Hepatic stellate cell (primary cell): ENCODE results near the gene YIF1B.
"Not testable (repeated sequence)": the region's sequence is repeated elsewhere in the genome, so short reads cannot be mapped to it uniquely, and the experiment has no call there.

ENCODE experiments used
- DNase-seq: peaks from one replicate; pipeline ENCODE4 v3.0.0; 2011; ENCODE audit warnings: low spot score

YIF1B gene

GRCh38 chr19:38315657-38316476 lies at the start of gene YIF1B:
TSS of gene YIF1B (minus strand) at chr19:38315947. CDS start at chr19:38315917, 30 bp downstream.
- DNase-seq, result peak; percentile 99

- DNase-seq, result not testable (repeated sequence)
Observed at GRCh38 chr19:38362946-38363688, 47.4 kb upstream of the YIF1B start.

GRCh38 chr19:38362076-38362945 lies 46.6 kb upstream of the YIF1B start:
- DNase-seq, result peak; percentile 82

GRCh38 chr19:38361633-38362075 lies 45.9 kb upstream of the YIF1B start:
- DNase-seq, result peak; percentile 89

GRCh38 chr19:38360839-38361631 lies 45.3 kb upstream of the YIF1B start:
- DNase-seq, result no peak

- no peak for DNase-seq
Observed at GRCh38 chr19:38360351-38360750, 44.6 kb upstream of the YIF1B start.

GRCh38 chr19:38359242-38360021 lies 43.7 kb upstream of the YIF1B start:
- DNase-seq, result no peak

GRCh38 chr19:38358071-38358470 lies 42.3 kb upstream of the YIF1B start:
- no peak for DNase-seq

- DNase-seq, result no peak
Observed at GRCh38 chr19:38355728-38356725, 40.3 kb upstream of the YIF1B start.

- no peak for DNase-seq
Observed at GRCh38 chr19:38352611-38353010, 36.9 kb upstream of the YIF1B start.

- DNase-seq, result no peak
Observed at GRCh38 chr19:38351865-38352395, 36.2 kb upstream of the YIF1B start.

GRCh38 chr19:38350883-38351282 lies 35.1 kb upstream of the YIF1B start:
- no peak for DNase-seq

GRCh38 chr19:38346837-38347236 lies 31.1 kb upstream of the YIF1B start:
- no peak for DNase-seq

- DNase-seq, result no peak
Observed at GRCh38 chr19:38340927-38341326, 25.2 kb upstream of the YIF1B start.

- not testable (repeated sequence) for DNase-seq
Observed at GRCh38 chr19:38339011-38339410, 23.3 kb upstream of the YIF1B start.

- no peak for DNase-seq
Observed at GRCh38 chr19:38337360-38337653, 21.6 kb upstream of the YIF1B start.

- peak; percentile 82 for DNase-seq
Observed at GRCh38 chr19:38336638-38337359, 21.1 kb upstream of the YIF1B start.

GRCh38 chr19:38335949-38336637 lies 20.3 kb upstream of the YIF1B start:
- DNase-seq, result peak; percentile 98
